AG04449 (cell line): ENCODE data around the gene VWA5B1.

ENCODE experiments used
- CTCF ChIA-PET: fragments of 350-600 bp; formaldehyde crosslinking; extraction: SDS; loops from one replicate; lab custom pipeline; 2021; ENCODE audit warnings: antibody characterized with exemption; lab: Yijun Ruan, JAX
- POLR2A ChIA-PET: fragments of 400-600, 350-600 bp; formaldehyde crosslinking; extraction: SDS; loops from one replicate; lab custom pipeline; 2020; ENCODE audit warnings: antibody characterized with exemption, inconsistent platforms; lab: Yijun Ruan, JAX
- DNase-seq: peaks from one replicate; pipeline ENCODE4 v3.0.0-alpha.2; 2010; ENCODE audit warnings: low read depth, low spot score
- H3K4me3 ChIP-seq: 2 replicates; pipeline ENCODE4 v1.5.1; 2011; ENCODE audit warnings: low read depth, mild to moderate bottlenecking, control low read depth, low read length
- CTCF ChIP-seq: IDR thresholded peaks from one replicate; pipeline ENCODE4 v1.5.1; 2011; ENCODE audit warnings: mild to moderate bottlenecking, moderate library complexity, low read length, control low read depth, inconsistent platforms; ENCODE audit not compliant: insufficient read depth; ENCODE audit errors: missing control alignments

The VWA5B1 gene

GRCh38 chr1:20290624-20291597, at the start of gene VWA5B1:
TSS of gene VWA5B1 (plus strand) at chr1:20290875. CDS start at chr1:20310602, 19,727 bp downstream.
- ChIA-PET POLR2A (interaction anchor here (0.6 kb wide), 1 partner anchor 192 kb away, joined by 3 read pairs; no protein-coding TSS in a partner anchor), CTCF (no interaction called here)
- no peak for TF ChIP-seq CTCF
- no peak for DNase-seq
- H3K4me3 ChIP-seq, result no peak within 1 kb of the TSS

DNA sequence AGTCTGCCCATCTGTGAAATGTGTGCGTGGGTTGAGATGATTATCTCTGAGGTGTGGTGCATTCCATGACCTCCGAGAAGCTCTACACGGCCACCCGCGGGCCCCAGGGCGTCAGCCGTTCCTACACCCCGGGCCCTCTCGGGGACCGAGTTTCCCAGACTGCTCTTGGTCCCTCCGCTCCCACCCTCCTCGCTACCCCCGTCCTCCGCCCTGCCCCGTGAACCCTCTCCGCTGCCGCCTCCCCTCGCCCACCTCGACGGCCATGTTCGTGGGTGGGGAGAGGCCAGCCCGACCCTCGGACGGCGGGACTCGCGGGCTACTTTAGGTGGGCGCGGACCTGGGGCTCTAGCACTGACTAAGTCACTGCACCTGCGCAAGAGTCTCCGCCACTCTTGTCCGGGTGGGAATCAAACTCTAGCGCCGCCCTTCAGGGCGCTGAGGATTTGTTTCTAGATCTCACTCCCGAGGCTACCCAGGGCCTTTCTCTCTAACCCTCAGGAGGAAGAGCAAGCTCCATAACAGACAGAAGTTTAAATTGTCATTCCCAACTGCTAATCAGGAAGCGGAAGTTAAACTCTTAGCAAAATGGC, 47.7 kb upstream of the VWA5B1 start:
- ChIA-PET POLR2A (no interaction called here), CTCF (no interaction called here)
- TF ChIP-seq CTCF, result no peak

DNA sequence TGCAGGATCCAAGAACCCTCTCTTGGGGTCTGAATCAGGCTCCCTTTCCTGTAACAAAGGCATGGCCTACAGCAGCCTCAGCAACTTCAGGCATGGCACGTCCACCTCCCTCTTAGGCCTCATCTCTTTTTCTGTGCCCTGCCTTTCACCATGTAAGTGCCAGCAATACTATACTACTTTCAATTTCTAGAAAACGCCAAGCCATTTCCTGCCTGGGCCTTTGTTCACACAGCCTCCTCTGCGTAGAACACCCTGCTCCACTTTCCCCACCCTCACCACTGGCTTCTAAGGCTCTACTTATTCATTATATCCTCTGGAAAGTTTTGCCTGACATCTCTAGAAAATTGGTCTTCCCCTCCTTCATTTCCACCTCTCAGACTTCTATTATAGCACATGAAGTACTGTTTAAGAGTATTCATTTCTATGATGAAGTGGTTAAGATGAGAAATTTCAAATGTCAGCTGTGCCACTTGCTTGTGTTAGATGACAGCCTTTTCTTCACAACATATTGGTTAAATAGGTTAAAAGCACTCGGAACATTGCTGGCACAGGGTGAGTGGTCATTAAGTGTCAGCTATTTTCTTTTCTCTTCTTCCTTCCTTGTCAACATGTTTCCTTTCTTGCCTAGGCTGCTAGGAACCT, 41.6 kb upstream of the VWA5B1 start:
- no peak for DNase-seq
- ChIA-PET CTCF (no interaction called here), POLR2A (no interaction called here)
- TF ChIP-seq CTCF, result no peak
- no peak overlapping the region for H3K4me3 ChIP-seq

More for the DNA sequence above, 47.7 kb upstream of the VWA5B1 start:
- no peak overlapping the region for H3K4me3 ChIP-seq
- no peak for DNase-seq

GRCh38 chr1:20250340-20250989, 40.2 kb upstream of the VWA5B1 start:
- ChIA-PET POLR2A (no interaction called here), CTCF (interaction anchor here (0.6 to 2.1 kb wide), 6 partner anchors 13 to 37 kb away, joined by 3 to 6 read pairs (median 4); no protein-coding TSS in a partner anchor)
- no peak overlapping the region for H3K4me3 ChIP-seq

GRCh38 chr1:20252587-20252986, 38.1 kb upstream of the VWA5B1 start:
- no peak for TF ChIP-seq CTCF
- H3K4me3 ChIP-seq, result no peak overlapping the region
- ChIA-PET POLR2A (no interaction called here), CTCF (interaction anchor here (1.6 to 2.1 kb wide), 2 partner anchors 11 to 241 kb away, joined by 4 read pairs; no protein-coding TSS in a partner anchor)
- DNase-seq, result no peak

More at GRCh38 chr1:20250340-20250989, 40.2 kb upstream of the VWA5B1 start:
- TF ChIP-seq CTCF, result no peak
- DNase-seq, result no peak
